Endothelial cell of umbilical vein (primary cell): ENCODE results near the gene VAMP2. TPM values are rescaled to one million over a fixed set of nuclear protein-coding genes. Genes with fewer than 3 reads are reported as not detected.

Experiments used
- BruUV-seq: library from RNA; stranded (reverse); fragments of 400-500 nt; replicated peaks from 2 replicates; lab custom pipeline; 2021; lab: Mats Ljungman, UMichigan
- CTCF ChIA-PET: fragments of 300-600, 350-600 bp; sonication (Branson Sonifier 250); formaldehyde crosslinking; loops from one replicate; lab custom pipeline; 2021; ENCODE audit warnings: antibody characterized with exemption, inconsistent platforms; lab: Charles Lee
- POLR2A ChIA-PET: fragments of 300-600, 350-600 bp; sonication (Branson Sonifier 250); formaldehyde crosslinking; loops from one replicate; lab custom pipeline; 2021; ENCODE audit warnings: antibody characterized with exemption, inconsistent platforms; lab: Charles Lee
- DNase-seq: peaks from one replicate; pipeline ENCODE4 v3.0.0-alpha.2; 2011; ENCODE audit warnings: low read depth, low spot score
- FAIRE-seq: peaks from 2 replicates; lab custom pipeline; 2011; peaks lifted over from hg19 to GRCh38; lab: Jason Lieb, UNC
- H2AFZ ChIP-seq: 2 replicates; pipeline ENCODE4 v1.6.0; 2012; ENCODE audit warnings: low read depth, low read length, control low read depth, inconsistent platforms
- H3K27ac ChIP-seq: 2 replicates; pipeline ENCODE4 v1.5.1; 2011; ENCODE audit warnings: low read depth, mild to moderate bottlenecking, control low read depth, low read length, moderate library complexity; ENCODE audit not compliant: insufficient read depth
- H3K27me3 ChIP-seq, 2 experiments: 2 replicates each; pipeline versions ENCODE4 v1.6.0 to v1.6.1; 2011; ENCODE audit warnings: low read length in 2 of 2, mixed read lengths in 1 of 2; ENCODE audit not compliant: control insufficient read depth in 2 of 2, insufficient read depth in 2 of 2
- H3K36me3 ChIP-seq, 2 experiments: 2 replicates in 1 of 2; 3 replicates in 1 of 2; pipeline ENCODE4 v1.5.1; 2011; ENCODE audit warnings: low read length in 2 of 2, mild to moderate bottlenecking in 1 of 2, moderate library complexity in 1 of 2; ENCODE audit not compliant: control insufficient read depth in 2 of 2, insufficient read depth in 2 of 2; ENCODE audit errors: extremely low read depth in 1 of 2
- H3K4me1 ChIP-seq: 3 replicates; pipeline ENCODE4 v1.5.1; 2011; ENCODE audit warnings: mild to moderate bottlenecking, low read length; ENCODE audit not compliant: control insufficient read depth, insufficient read depth; ENCODE audit errors: extremely low read depth
- H3K4me2 ChIP-seq: 2 replicates; pipeline ENCODE4 v1.6.1; 2011; ENCODE audit warnings: low read length, control low read depth, mixed read lengths; ENCODE audit not compliant: insufficient read depth
- H3K4me3 ChIP-seq, 3 experiments: fragments of 200-600 bp in 1 of 3; sonication (generic), shearing (Covaris generic) in 1 of 3; replicated peaks in 1 of 3; 2 replicates each; pipeline ENCODE4 v1.5.1; 2011 to 2016; ENCODE audit warnings: control low read depth in 3 of 3, low read length in 3 of 3, mild to moderate bottlenecking in 2 of 3, inconsistent platforms in 1 of 3, low read depth in 1 of 3, moderate library complexity in 1 of 3; ENCODE audit not compliant: insufficient read depth in 1 of 3
- H3K79me2 ChIP-seq: 2 replicates; pipeline ENCODE4 v1.6.0; 2012; ENCODE audit warnings: low read length, inconsistent platforms; ENCODE audit not compliant: control insufficient read depth, insufficient read depth
- H3K9ac ChIP-seq: replicated peaks from 2 replicates; pipeline ENCODE3; 2011; ENCODE audit warnings: low read length, control low read depth; ENCODE audit not compliant: insufficient read depth; ENCODE audit errors: extremely low read depth
- H3K9me1 ChIP-seq: replicated peaks from 3 replicates; pipeline ENCODE4 v1.6.0; 2011; ENCODE audit warnings: mild to moderate bottlenecking, low read length; ENCODE audit not compliant: control insufficient read depth, insufficient read depth; ENCODE audit errors: extremely low read depth
- H3K9me3 ChIP-seq: replicated peaks from 2 replicates; pipeline ENCODE4 v1.5.1; 2012; ENCODE audit warnings: low read length, inconsistent platforms; ENCODE audit not compliant: control insufficient read depth, insufficient read depth
- H4K20me1 ChIP-seq: replicated peaks from 2 replicates; pipeline ENCODE3; 2011; ENCODE audit warnings: mild to moderate bottlenecking, low read length; ENCODE audit not compliant: control insufficient read depth, insufficient read depth; ENCODE audit errors: extremely low read depth
- CTCF ChIP-seq, 2 donors: IDR thresholded peaks; 1 replicate in 1 of 2; 2 replicates in 1 of 2; pipeline ENCODE4 v1.5.1; 2011; ENCODE audit warnings: low read length in 2 of 2, mild to moderate bottlenecking in 2 of 2, moderate library complexity in 2 of 2, control low read depth in 1 of 2, inconsistent platforms in 1 of 2, low read depth in 1 of 2; ENCODE audit not compliant: insufficient read depth in 1 of 2; ENCODE audit errors: extremely low read depth in 1 of 2
- FOS ChIP-seq: IDR thresholded peaks from 2 replicates; pipeline ENCODE4 v1.6.1; 2011; ENCODE audit warnings: mild to moderate bottlenecking, low read length, moderate library complexity, borderline replicate concordance; ENCODE audit not compliant: insufficient read depth
- MAX ChIP-seq: IDR thresholded peaks from 2 replicates; pipeline ENCODE4 v1.6.1; 2011; ENCODE audit not compliant: insufficient read depth, insufficient read length
- POLR2AphosphoS5 ChIP-seq: IDR thresholded peaks from 2 replicates; pipeline ENCODE4 v1.6.1; 2012; ENCODE audit warnings: low read depth, mild to moderate bottlenecking, control low read depth, low read length, moderate library complexity; ENCODE audit not compliant: insufficient read depth
- dilution Hi-C: fragments of 300-500 bp; cut with MboI; formaldehyde crosslinking; loops from one replicate; pipeline ENCODE4 v1.15.0; 2019; ENCODE audit warnings: low sequenced_read_pairs; ENCODE audit not compliant: extremely low pct_ligation_motif_present
- intact Hi-C: fragments of 100-400 bp; cut with micrococcal nuclease; formaldehyde crosslinking; loops from one replicate; pipeline ENCODE4 v1.10.0; 2022
- polyA plus RNA-seq, 4 experiments: library from polyadenylated mRNA; depleted of rRNA in 3 of 4; stranded (reverse) in 3 of 4; unstranded in 1 of 4; fragments of >200 nt; gene quantifications; 2 replicates each; pipeline versions ENCODE4 v1.2.1 to v1.2.3, GENCODE V29; 2011 to 2012; ENCODE audit warnings: missing spikeins in 1 of 4
- total RNA-seq: library from RNA; stranded (reverse); gene quantifications from 2 replicates; pipeline ENCODE4 v1.2.3, GENCODE V29; 2021

VAMP2 gene
- total and polyA plus RNA-seq, 2 donors (not counting 3 experiments of a cell fraction or from before 2014, with no cell fraction given), result 35.9 to 38.0 TPM

GRCh38 chr17:8125947-8126490, 36.7 kb downstream of the VAMP2 start:
- Histone ChIP-seq H4K20me1 (no peaks in the 10 kb centered on the region), H3K9me1 (no peaks in the 10 kb centered on the region), H3K27ac (no peak overlapping the region), H3K79me2 (no peaks in the 10 kb centered on the region), H3K9me3 (no peaks in the 10 kb centered on the region), H3K27me3 (peaks cover 8 to 14% of the 10 kb centered on the region in 2 experiments), H2AFZ (peak overlapping the region; percentile 100), H3K4me3 (peak overlapping the region; percentile 46 to 98 (median 85)), H3K4me1 (peaks cover 28% of the 10 kb centered on the region), H3K4me2 (peak overlapping the region; percentile 97), H3K36me3 (no peaks in the 10 kb centered on the region), H3K9ac (no peak overlapping the region)
- CTCF ChIA-PET, result no interaction called here
- POLR2A ChIA-PET, result no interaction called here
- dilution Hi-C loops, result no loop called here
- DNase-seq (no peak), FAIRE-seq (no peak)
- TF ChIP-seq CTCF (IDR thresholded peaks at IDR 0.05; ENCODE audit: extremely low read depth in 1 of 2, insufficient read depth in 1 of 2, low read depth in 1 of 2, low read length in 2 of 2), result no peak
- TF ChIP-seq MAX, result no peak
- TF ChIP-seq FOS, result no peak
- no peak for TF ChIP-seq POLR2AphosphoS5
- intact Hi-C loops, result loop anchor here (1.0 kb wide), 2 partner anchors 12 to 30 kb away; no protein-coding TSS in a partner anchor
- BruUV-seq, result no TSS peak
